ENCODE measurements around the gene PRRG4. TPM values are rescaled to one million over a fixed set of nuclear protein-coding genes. Genes with fewer than 3 reads are reported as not detected.

The PRRG4 gene
- total and polyA plus RNA-seq, 2 of the 4 experiments (the other 2 are of a cell fraction): not detected

DNA sequence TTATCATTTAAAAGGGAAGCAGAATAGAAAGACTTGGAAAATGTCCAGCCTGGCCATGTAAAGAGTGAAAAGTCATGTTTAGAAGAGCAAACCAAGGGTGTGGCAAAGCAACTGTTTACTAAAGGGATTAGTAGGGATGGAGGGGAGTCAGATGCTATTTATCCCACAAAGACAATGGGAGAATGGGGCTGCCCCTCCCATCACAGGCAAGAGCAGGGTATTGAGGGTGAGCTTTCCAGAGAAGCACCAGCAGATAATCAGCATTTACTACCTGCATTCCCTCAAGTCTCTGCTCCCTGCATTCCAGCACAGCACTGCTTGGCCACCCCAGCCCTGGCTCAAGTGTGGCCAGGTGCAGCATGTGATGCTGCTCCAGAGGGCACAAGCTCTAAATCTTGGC, 44.4 kb downstream of the PRRG4 start:
- H3K9me3 ChIP-seq (ENCODE audit: control insufficient read depth, insufficient read depth, low read length): peaks cover 1% of the 10 kb centered on the region; the same call in 1 of the 2 replicates
- H2AK9ac ChIP-seq (replicated peaks; ENCODE audit: low read depth, low read length, poor library complexity): no peak overlapping the region
- no peak overlapping the region for H2AFZ ChIP-seq (replicated peaks; ENCODE audit: low read length, poor library complexity)
- no peak overlapping the region for H3K56ac ChIP-seq (ENCODE audit: extremely low read depth, insufficient read depth, low read length)
- no peak overlapping the region for H3K18ac ChIP-seq (ENCODE audit: low read depth, low read length)
- H3K4me1 ChIP-seq (ENCODE audit: control insufficient read depth, insufficient read depth, low read length): no peaks in the 10 kb centered on the region
- DNase-seq (no peak), ATAC-seq (ENCODE audit: low read depth) (no peak)
- ChIA-PET CTCF (no interaction called here), POLR2A (ENCODE audit: unreplicated experiment) (no interaction called here)
- H2AK5ac ChIP-seq (ENCODE audit: low read depth, low read length): no peak overlapping the region
- H3K4me3 ChIP-seq (ENCODE audit: insufficient read depth, low read depth, low read length): no peak overlapping the region
- H3K4ac ChIP-seq (ENCODE audit: low read depth, low read length): no peak overlapping the region
- no peak overlapping the region for H3K27ac ChIP-seq (ENCODE audit: insufficient read depth, low read length)
- H4K5ac ChIP-seq (ENCODE audit: low read depth, low read length): no peak overlapping the region
- no peak overlapping the region for H3K4me2 ChIP-seq (ENCODE audit: low read depth, low read length)
- H2BK15ac ChIP-seq (ENCODE audit: low read depth, low read length): no peak overlapping the region
- no peaks in the 10 kb centered on the region for H3K36me3 ChIP-seq (ENCODE audit: control insufficient read depth, insufficient read depth, low read length)
- H3K9me1 ChIP-seq (ENCODE audit: insufficient read depth, low read length): no peaks in the 10 kb centered on the region
- no peaks in the 10 kb centered on the region for H3K27me3 ChIP-seq (ENCODE audit: control insufficient read depth, insufficient read depth, low read length)
- H2BK120ac ChIP-seq (ENCODE audit: low read depth, low read length): no peak overlapping the region
- H3K23ac ChIP-seq (ENCODE audit: low read depth, low read length): no peak overlapping the region
- H3K79me1 ChIP-seq (ENCODE audit: low read depth in 1 of 2, low read length in 2 of 2): no peaks in the 10 kb centered on the region
- H4K91ac ChIP-seq (ENCODE audit: insufficient read depth, low read depth, low read length): no peak overlapping the region
- no peak overlapping the region for H2BK5ac ChIP-seq (ENCODE audit: low read depth, low read length, poor library complexity, severe bottlenecking)
- intact Hi-C loops (cut with micrococcal nuclease) (no loop called here), dilution Hi-C loops (cut with HindIII; ENCODE audit: low sequenced_read_pairs, unreplicated experiment) (no loop called here), in situ Hi-C loops (cut with MboI; ENCODE audit: low sequenced_read_pairs) (no loop called here)
- H4K20me1 ChIP-seq (ENCODE audit: insufficient read depth, low read length): no peaks in the 10 kb centered on the region
- no TSS peak for BruUV-seq (replicated peaks)
- H3K9ac ChIP-seq (ENCODE audit: low read depth, low read length): no peak overlapping the region
- H4K8ac ChIP-seq (ENCODE audit: low read depth in 2 of 2, low read length in 2 of 2): no peak overlapping the region
- H3K14ac ChIP-seq (replicated peaks; ENCODE audit: low read depth, low read length): no peak overlapping the region
- H2BK20ac ChIP-seq (ENCODE audit: low read depth, low read length): no peak overlapping the region
- TF ChIP-seq MAZ (IDR thresholded peaks at IDR 0.05; ENCODE audit: borderline replicate concordance, low read depth, low read length): no peak
- no peak for TF ChIP-seq NFE2L2 (IDR thresholded peaks at IDR 0.05; ENCODE audit: low read depth, low read length)
- TF ChIP-seq, protein P1, sequence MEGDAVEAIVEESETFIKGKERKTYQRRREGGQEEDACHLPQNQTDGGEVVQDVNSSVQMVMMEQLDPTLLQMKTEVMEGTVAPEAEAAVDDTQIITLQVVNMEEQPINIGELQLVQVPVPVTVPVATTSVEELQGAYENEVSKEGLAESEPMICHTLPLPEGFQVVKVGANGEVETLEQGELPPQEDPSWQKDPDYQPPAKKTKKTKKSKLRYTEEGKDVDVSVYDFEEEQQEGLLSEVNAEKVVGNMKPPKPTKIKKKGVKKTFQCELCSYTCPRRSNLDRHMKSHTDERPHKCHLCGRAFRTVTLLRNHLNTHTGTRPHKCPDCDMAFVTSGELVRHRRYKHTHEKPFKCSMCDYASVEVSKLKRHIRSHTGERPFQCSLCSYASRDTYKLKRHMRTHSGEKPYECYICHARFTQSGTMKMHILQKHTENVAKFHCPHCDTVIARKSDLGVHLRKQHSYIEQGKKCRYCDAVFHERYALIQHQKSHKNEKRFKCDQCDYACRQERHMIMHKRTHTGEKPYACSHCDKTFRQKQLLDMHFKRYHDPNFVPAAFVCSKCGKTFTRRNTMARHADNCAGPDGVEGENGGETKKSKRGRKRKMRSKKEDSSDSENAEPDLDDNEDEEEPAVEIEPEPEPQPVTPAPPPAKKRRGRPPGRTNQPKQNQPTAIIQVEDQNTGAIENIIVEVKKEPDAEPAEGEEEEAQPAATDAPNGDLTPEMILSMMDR (conservative IDR thresholded peaks at IDR 0.05; ENCODE audit: low read depth, low read length): no peak
- no peak for TF ChIP-seq FOS (IDR thresholded peaks at IDR 0.05; ENCODE audit: low read depth, low read length)
- no peak for TF ChIP-seq RFX5 (IDR thresholded peaks at IDR 0.05; ENCODE audit: low read depth, low read length)
- TF ChIP-seq BHLHE40 (IDR thresholded peaks at IDR 0.05; ENCODE audit: low read depth, low read length): no peak
- no peak for TF ChIP-seq RAD21 (IDR thresholded peaks at IDR 0.05; ENCODE audit: low read length)
- TF ChIP-seq ELK1 (IDR thresholded peaks at IDR 0.05; ENCODE audit: borderline replicate concordance, low read depth, low read length): no peak
- TF ChIP-seq POLR2A (IDR thresholded peaks at IDR 0.05; ENCODE audit: low read depth, low read length): no peak
- TF ChIP-seq, protein P2, sequence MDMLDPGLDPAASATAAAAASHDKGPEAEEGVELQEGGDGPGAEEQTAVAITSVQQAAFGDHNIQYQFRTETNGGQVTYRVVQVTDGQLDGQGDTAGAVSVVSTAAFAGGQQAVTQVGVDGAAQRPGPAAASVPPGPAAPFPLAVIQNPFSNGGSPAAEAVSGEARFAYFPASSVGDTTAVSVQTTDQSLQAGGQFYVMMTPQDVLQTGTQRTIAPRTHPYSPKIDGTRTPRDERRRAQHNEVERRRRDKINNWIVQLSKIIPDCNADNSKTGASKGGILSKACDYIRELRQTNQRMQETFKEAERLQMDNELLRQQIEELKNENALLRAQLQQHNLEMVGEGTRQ (IDR thresholded peaks at IDR 0.05; ENCODE audit: low read depth, low read length): no peak
- no peak for TF ChIP-seq SMC3 (IDR thresholded peaks at IDR 0.05; ENCODE audit: low read depth, low read length)
- no peak for TF ChIP-seq RCOR1 (IDR thresholded peaks at IDR 0.05; ENCODE audit: insufficient replicate concordance, low read length)
- TF ChIP-seq MXI1 (IDR thresholded peaks at IDR 0.05; ENCODE audit: borderline replicate concordance, low read depth, low read length): no peak
- TF ChIP-seq CHD1 (IDR thresholded peaks at IDR 0.05; ENCODE audit: low read depth, low read length): no peak
- TF ChIP-seq MAFK (IDR thresholded peaks at IDR 0.05; ENCODE audit: low read depth, low read length): no peak
- TF ChIP-seq CEBPB (IDR thresholded peaks at IDR 0.05; ENCODE audit: low read depth, low read length): no peak

Data from IMR-90 (cell line).